K562 (cell line): ENCODE measurements around the gene PACSIN1. TPM values are rescaled to one million over a fixed set of nuclear protein-coding genes. Genes with fewer than 3 reads are reported as not detected.
A peak's percentile ranks its signal among the peaks of the same experiment; 100 is the strongest.

ENCODE experiments used
- ATAC-seq: fragments of 200-7000 bp; cut with Tn5 transposase; 3 replicates; pipeline ENCODE4 v1.9.1; 2020; ENCODE audit warnings: moderate library complexity
- BruUV-seq: library from RNA; stranded (reverse); fragments of 400-500 nt; replicated peaks from 2 replicates; lab custom pipeline; 2021; lab: Mats Ljungman, UMichigan
- CTCF ChIA-PET: fragments of 300-600 bp; formaldehyde crosslinking; extraction: SDS; loops from one replicate; lab custom pipeline; 2021; ENCODE audit warnings: low intra/inter-chr PET ratio; lab: Yijun Ruan, JAX
- POLR2A ChIA-PET: fragments of 300-600, 350-650 bp; sonication (Branson Sonifier 250); formaldehyde crosslinking; extraction: SDS; loops from one replicate; lab custom pipeline; 2021; ENCODE audit warnings: antibody characterized with exemption, inconsistent platforms; lab: Yijun Ruan, JAX
- DNase-seq, 4 experiments: peaks; one replicate each; pipeline versions ENCODE4 v3.0.0 to v3.0.0-alpha.2; 2011 to 2018; ENCODE audit warnings: low spot score in 3 of 4, mixed read lengths in 3 of 4; ENCODE audit errors: extremely low read depth in 1 of 4
- FAIRE-seq: peaks from 2 replicates; lab custom pipeline; 2011; peaks lifted over from hg19 to GRCh38; lab: Jason Lieb, UNC
- H2AFZ ChIP-seq: 2 replicates; pipeline ENCODE4 v1.6.0; 2011; ENCODE audit warnings: low read depth, low read length, control low read depth, inconsistent platforms
- H3K27ac ChIP-seq: fragments of 200-600 bp; 3 replicates; pipeline ENCODE4 v1.8.0; 2011; ENCODE audit warnings: low read depth, mild to moderate bottlenecking, control low read depth, inconsistent platforms, low read length, moderate library complexity, mixed read lengths; ENCODE audit errors: extremely low read depth
- H3K27me3 ChIP-seq, 2 experiments: fragments of 300-600 bp in 1 of 2; 2 replicates in 1 of 2; 3 replicates in 1 of 2; pipeline versions ENCODE4 v1.6.0 to v1.8.0; 2011; ENCODE audit warnings: inconsistent platforms in 2 of 2, low read length in 2 of 2, mild to moderate bottlenecking in 1 of 2, mixed read lengths in 1 of 2, moderate library complexity in 1 of 2; ENCODE audit not compliant: control insufficient read depth in 2 of 2, insufficient read depth in 2 of 2
- H3K36me3 ChIP-seq: fragments of 300-600 bp; 3 replicates; pipeline ENCODE4 v1.8.0; 2011; ENCODE audit warnings: mild to moderate bottlenecking, low read length, inconsistent platforms; ENCODE audit not compliant: control insufficient read depth, insufficient read depth
- H3K4me1 ChIP-seq, 2 experiments: fragments of 200-600 bp in 1 of 2; replicated peaks in 1 of 2; 2 replicates in 1 of 2; 3 replicates in 1 of 2; pipeline versions ENCODE4 v1.5.1 to v1.8.0; 2011; ENCODE audit warnings: inconsistent platforms in 2 of 2, low read length in 2 of 2, mild to moderate bottlenecking in 1 of 2, mixed read lengths in 1 of 2, moderate library complexity in 1 of 2; ENCODE audit not compliant: control insufficient read depth in 2 of 2, insufficient read depth in 2 of 2
- H3K4me2 ChIP-seq: 2 replicates; pipeline ENCODE4 v1.6.1; 2011; ENCODE audit warnings: low read length, control low read depth, inconsistent platforms, mixed read lengths; ENCODE audit not compliant: insufficient read depth
- H3K4me3 ChIP-seq: fragments of 200-600 bp; sonication (generic), shearing (Covaris generic); 2 replicates; pipeline ENCODE4 v1.5.1; 2016; ENCODE audit warnings: control low read depth, inconsistent platforms
- H3K79me2 ChIP-seq: fragments of 200-600 bp; 3 replicates; pipeline ENCODE4 v1.8.0; 2011; ENCODE audit warnings: low read length, inconsistent platforms; ENCODE audit not compliant: control insufficient read depth, insufficient read depth
- H3K9ac ChIP-seq, 2 experiments: 2 replicates each; pipeline versions ENCODE4 v1.6.0 to v1.6.1; 2011; ENCODE audit warnings: low read depth in 2 of 2, low read length in 2 of 2, control low read depth in 1 of 2, inconsistent platforms in 1 of 2, mild to moderate bottlenecking in 1 of 2, mixed read lengths in 1 of 2; ENCODE audit not compliant: insufficient read depth in 1 of 2
- H3K9me1 ChIP-seq: one replicate; pipeline ENCODE4 v1.6.0; 2011; ENCODE audit warnings: inconsistent platforms, mild to moderate bottlenecking, low read length, moderate library complexity; ENCODE audit not compliant: control insufficient read depth, insufficient read depth
- H3K9me3 ChIP-seq: replicated peaks from 2 replicates; pipeline ENCODE4 v1.5.1; 2011; ENCODE audit warnings: low read depth, low read length, inconsistent platforms; ENCODE audit not compliant: control insufficient read depth, insufficient read depth
- H4K20me1 ChIP-seq: replicated peaks from 2 replicates; pipeline ENCODE4 v1.6.1; 2011; ENCODE audit warnings: low read length, inconsistent platforms, mixed read lengths; ENCODE audit not compliant: control insufficient read depth, insufficient read depth
- ADNP ChIP-seq: fragments of 200-800 bp; sonication (Bioruptor generic); IDR thresholded peaks from 2 replicates; pipeline ENCODE4 v1.6.1; 2016; ENCODE audit warnings: missing genetic modification characterization, missing compliant biosample characterization
- BCOR ChIP-seq: fragments of 450-650 bp; IDR thresholded peaks from 2 replicates; pipeline ENCODE4 v1.6.1; 2016
- MAFG ChIP-seq: fragments of 450-650 bp; conservative IDR thresholded peaks from 2 replicates; pipeline ENCODE4 v1.6.1; 2016; ENCODE audit warnings: missing genetic modification characterization, missing compliant biosample characterization
- RBM25 ChIP-seq: fragments of 200-400 bp; formaldehyde crosslinking; IDR thresholded peaks from 2 replicates; pipeline ENCODE4 v1.6.1; 2018; ENCODE audit warnings: low read length, low read depth, moderate library complexity; ENCODE audit not compliant: severe bottlenecking
- WGBS: fragments of 100-300 bp; shearing (Covaris generic); methylation state at CpG from one replicate; pipeline ENCODE4 v1.1.6; 2016; ENCODE audit warnings: low coverage, mixed read lengths; ENCODE audit not compliant: insufficient coverage; ENCODE audit errors: missing lambda C conversion rate; 5-methylcytosine and 5-hydroxymethylcytosine counted together
- in situ Hi-C: fragments of 300-500 bp; cut with MboI; formaldehyde crosslinking; loops from 4 replicates; pipeline ENCODE4 v1.15.0; 2018; ENCODE audit warnings: inconsistent platforms, mixed read lengths
- intact Hi-C: fragments of 100-400 bp; cut with micrococcal nuclease; formaldehyde crosslinking; loops from 2 replicates; pipeline ENCODE4 v1.14.2; 2022
- polyA plus RNA-seq, 8 experiments: library from polyadenylated mRNA; depleted of rRNA in 4 of 8; stranded (reverse) in 5 of 8; unstranded in 3 of 8; fragments of >200 nt; fragmentation: Nextera tagmentation in 2 of 8; fragmentation: Illumina TruSeq in 1 of 8; extraction: Ambion mirVana in 2 of 8; extraction: Trizol in 1 of 8; gene quantifications; 2 replicates each; pipeline versions ENCODE4 v1.2.1 to v1.2.3, GENCODE V29; 2011 to 2014; ENCODE audit warnings: inconsistent platforms in 1 of 8, missing spikeins in 1 of 8
- total RNA-seq, 7 experiments: library from RNA; depleted of rRNA in 6 of 7; stranded (reverse); fragments of >200 nt in 6 of 7; fragmentation: Illumina TruSeq in 2 of 7; extraction: Trizol in 2 of 7; gene quantifications; 2 replicates each; pipeline versions ENCODE4 v1.2.1 to v1.2.3, GENCODE V29; 2011 to 2021; ENCODE audit warnings: low replicate concordance in 1 of 7

The PACSIN1 gene
- total and polyA plus RNA-seq, 9 of the 15 experiments (the other 6 are each of a cell fraction or from before 2014, with no cell fraction given), result 0.01 to 1.7 (median 0.45) TPM

DNA sequence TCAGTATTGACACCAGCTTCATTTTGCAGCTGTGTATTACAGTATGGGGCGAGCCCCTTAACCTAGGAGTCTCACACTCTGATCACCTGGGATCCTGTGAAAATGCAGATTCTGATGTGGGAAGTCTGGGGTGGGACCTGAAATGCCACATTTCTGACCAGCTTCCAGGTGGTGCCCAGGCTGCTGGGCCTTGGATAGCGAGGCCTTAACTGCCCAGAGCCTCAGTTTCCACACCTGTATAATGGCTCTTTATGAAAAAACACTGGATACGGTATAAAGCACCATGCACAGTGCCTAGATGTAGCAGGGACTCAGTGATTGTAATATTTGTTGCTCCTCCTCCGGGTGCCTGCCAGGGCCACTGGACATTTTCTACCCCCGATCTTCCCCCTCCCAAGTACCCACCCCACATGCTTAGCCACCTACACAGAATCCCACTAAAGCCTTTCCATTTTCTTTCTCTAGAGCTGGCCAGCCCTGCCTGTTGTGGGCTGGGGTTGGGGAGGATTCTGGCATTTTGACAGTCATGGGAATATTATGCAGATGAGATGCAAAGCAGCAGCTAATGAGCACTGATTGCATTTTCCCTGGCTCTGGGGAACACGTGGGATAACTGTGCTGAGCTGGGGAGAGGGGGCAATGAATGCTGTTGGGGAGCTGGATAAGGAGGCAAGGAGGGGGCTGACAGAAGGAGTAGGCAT lies 45.5 kb downstream of the PACSIN1 start:
- intact Hi-C loops (no loop called here), in situ Hi-C loops (no loop called here)
- FAIRE-seq (no peak), ATAC-seq (no peak), DNase-seq (no peak)
- Histone ChIP-seq H3K36me3 (no peaks in the 10 kb centered on the region), H3K4me2 (no peak overlapping the region), H3K79me2 (no peaks in the 10 kb centered on the region), H3K4me1 (peaks cover 10 to 27% of the 10 kb centered on the region in 2 experiments; a peak in 4 of 5 replicates), H2AFZ (no peak overlapping the region), H3K4me3 (no peak overlapping the region), H3K27ac (no peak overlapping the region), H4K20me1 (no peaks in the 10 kb centered on the region), H3K9me1 (peaks cover 4% of the 10 kb centered on the region), H3K9ac (no peak overlapping the region), H3K27me3 (no peaks in the 10 kb centered on the region), H3K9me3 (no peaks in the 10 kb centered on the region)
- 22% methylated on average over 6 of the region's 6 CpGs for WGBS
- no TSS peak for BruUV-seq
- POLR2A ChIA-PET, result interaction anchor here (0.6 to 0.8 kb wide), 2 partner anchors 11 to 15 kb away, joined by 3 to 5 read pairs; no protein-coding TSS in a partner anchor
- CTCF ChIA-PET, result no interaction called here
- TF ChIP-seq BCOR (0 out of 2 replicates have a peak, but pooled peaks have one; percentile 23), MAFG (tag) (no peak), ADNP (peak; percentile 22; the same call in 1 of the 2 replicates), RBM25 (peak; percentile 64)
